ENCODE results near the gene REN.

Gene REN

DNA sequence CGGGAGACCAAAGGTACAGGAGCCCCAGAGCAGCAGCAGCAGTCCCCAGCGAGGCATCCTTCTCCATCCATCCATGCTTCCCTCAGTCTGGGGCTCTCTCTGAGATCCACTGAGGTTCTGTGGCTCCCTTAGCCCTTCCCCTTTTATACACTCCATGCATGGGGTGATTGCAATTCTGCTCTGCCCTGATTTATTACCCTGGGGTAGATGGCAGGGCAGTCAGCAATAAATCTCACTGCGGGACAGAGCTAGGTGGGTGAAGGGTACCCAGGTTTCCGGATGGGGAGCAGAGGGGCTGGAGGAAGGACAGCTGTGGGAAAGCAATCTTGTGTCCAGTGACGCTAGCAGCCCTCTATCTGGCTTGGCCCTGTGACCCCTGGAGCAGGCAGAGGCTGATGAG, at the start of gene REN:
REN (minus strand) TSS at position 119 of the 400 bp plus-strand sequence; CDS start at position 75, 44 bp downstream.
- no peak for DNase-seq

DNA sequence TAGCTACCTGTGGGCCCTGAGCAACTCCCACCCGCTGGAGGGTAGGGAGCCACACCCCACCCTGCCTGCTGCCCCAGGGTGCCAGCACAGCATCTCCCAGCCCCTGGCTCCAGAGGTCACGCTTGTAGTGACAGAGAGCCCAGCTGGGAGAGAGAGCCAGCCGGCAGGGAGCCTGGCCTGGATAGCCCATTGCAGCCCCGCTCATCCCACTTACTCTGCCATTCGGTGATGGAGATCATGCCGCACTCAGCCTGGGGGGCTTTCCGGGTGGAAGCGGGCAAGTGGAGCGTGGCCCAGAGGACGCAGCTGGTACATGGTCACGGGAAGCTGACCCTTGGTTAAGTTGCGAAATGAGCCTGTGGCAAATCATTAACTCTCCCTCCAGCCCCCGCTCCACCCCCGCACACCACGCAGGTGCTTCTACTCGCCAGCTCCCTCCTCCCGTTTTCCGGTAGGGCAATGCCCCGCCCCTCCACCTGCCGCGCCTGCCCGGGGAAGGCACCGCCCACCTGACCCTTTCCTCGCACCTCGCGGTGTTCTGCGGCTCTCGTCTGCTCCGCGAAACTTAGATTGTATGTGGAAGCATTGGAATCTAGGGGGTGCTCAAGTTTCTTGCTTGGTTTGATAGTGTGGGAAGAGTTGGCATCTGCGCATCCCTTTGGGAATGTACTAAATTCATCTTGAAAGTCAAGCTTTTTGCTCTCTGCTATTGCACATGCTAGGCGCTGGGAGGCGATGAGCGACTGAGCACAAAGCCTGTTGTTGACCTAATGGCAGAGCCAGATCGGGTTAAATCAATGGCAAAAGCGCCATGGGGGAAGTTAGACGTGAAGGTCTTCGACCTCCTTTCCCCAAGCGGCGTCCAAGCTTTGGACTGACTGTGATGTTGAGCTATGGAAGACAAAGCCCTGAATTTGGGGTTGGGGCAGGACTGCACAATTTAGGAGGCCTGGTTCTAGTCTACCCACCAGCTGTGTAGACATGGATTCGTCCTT, 47.8 kb upstream of the REN start, which contains the start of gene GOLT1A:
GOLT1A (minus strand) TSS at position 321 of the 995 bp plus-strand sequence; CDS start at position 239, 82 bp downstream.
- peak; percentile 58 for DNase-seq

DNA sequence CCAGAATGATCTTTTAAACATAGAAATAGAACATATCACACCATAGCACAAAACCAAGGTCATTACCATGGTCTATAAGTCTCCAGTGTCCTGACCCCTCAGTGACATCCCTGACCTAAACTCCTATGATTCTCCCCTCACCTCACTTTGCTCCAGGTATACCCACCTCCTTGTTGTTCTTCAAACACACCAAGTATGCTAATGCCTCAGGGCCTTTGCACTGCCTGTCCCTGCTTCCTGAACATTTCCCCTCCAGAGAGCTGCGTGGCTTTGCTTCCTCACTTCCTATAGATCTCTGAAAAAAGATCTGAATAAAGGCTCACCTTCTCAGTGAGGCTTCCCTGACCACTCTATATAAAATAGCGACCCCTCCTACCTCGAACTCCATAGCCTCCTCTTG, 46.6 kb upstream of the REN start:
- DNase-seq = no peak

DNA sequence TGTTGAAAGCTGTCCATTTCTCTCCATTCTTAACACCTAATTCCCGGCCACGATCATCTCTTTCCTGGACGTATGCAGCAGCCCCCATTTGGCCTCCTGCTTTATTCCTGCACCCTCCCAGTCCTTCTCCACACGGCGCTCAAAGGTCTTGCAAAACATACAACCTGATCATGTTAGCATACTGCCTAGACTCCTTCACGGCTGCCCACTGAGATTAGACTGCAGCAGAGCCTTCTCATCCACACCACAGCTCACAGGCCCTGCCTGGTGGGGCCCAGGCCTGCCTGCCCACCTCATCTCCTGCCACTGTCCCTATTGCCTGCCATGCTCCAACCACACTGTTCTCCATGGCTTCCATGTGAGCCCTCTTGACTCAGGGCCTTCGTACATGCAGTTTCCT, 44.9 kb upstream of the REN start:
- DNase-seq = no peak

DNA sequence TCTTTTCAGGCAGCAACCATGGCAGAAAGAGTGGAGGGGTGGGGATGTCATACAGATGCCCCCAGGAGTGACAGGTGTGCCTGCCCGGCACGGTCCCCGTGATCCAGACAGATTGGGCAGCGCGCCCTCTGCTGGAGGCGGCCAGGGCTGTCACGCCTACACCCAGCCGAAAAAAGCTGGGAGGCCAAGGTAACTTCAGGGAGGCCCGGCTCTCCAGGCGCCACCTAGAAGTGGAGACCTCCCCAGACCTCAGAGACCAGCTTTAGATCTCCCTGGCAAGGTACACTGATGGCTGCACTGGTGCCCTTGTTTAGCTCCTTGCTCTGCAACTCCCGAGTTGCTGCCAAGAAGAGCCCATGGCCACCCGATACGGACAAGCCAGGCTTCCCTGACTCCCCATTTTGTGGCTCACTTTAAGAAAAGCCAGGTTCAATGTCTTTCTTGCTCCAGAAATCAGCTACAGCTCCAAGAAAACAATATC, 41.0 kb upstream of the REN start:
- DNase-seq = peak; percentile 78

DNA sequence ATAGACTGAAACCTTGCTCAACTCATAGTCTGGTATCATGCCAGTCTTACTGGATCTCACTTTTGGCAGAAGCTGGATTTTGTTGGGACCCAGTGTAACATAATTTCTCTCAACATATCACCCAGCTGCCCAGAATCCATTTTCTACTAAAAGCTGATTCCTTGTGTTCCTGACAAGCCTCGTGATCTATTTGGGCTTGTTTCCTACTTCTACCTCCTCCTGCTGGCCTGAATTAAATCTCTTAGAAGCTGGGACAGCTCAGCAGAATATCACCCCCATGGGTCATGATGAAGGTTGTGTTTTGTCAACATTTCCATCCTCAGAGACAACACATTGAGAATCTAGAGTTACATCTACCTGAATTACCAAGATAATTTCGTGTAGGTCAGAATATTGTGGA, 40.0 kb upstream of the REN start:
- DNase-seq = no peak

DNA sequence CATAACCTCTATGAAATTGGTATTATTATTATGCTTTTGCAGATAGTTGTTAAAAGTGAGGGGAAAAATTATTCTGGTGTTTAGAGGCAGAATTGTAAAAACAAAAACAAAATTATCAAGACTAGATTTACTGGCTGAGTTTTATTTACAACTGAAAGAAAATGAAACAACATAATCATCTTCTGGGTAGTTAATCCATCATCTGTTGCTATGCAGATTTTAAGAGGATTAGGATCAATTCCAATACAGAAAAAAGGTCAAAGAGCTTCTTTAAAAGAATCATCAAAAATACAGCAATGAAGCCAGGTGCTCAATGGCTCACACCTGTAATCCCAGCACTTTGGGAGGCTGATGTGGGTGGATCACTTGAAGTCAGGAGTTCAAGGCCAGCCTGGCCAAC, 39.3 kb upstream of the REN start:
- DNase-seq = no peak

DNA sequence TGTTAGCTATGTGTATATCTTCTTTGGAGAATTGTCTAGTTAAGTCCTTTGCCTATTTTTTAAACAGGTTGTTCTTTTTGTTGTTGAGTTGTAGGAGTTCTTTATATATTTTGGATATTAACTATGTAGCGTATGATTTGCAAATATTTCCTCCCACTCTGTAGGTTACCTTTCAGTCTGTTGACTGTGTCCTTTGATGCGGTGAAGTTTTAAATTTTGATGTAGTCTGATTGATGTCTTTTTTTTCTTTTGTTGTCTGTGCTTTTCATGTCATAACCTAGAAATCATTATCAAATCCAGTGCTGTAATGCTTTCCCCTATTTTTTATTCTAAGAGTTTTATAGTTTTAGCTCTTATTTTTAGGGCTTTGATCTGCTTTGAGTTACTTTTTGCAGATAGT, 38.8 kb upstream of the REN start:
- no peak for DNase-seq

DNA sequence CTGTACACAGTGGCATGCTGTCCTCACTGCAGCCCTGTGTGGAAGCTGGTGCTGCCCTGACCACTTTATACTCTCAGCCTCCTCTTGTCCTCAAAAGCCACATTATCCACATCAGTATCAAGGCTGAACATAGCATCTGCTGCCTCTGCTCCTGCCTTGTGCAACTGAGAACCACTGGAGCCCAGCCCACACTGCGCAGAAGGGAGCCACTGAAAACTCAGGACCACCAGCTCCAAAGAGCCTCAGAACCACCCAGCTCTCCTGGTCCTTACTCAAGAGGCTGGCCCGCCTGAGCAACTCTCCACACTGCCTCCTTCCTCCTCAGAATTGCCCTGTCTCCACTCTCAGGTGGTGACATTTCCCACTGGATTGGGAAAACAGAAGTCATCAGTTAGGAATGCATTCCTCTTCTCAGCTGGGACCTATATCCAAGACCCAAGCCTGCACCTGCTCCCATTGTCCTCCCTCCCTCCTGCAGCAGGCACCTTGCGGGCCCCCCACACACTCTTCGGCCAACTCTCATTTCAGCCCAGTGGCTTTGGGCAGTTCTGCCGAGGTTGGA, 37.1 kb upstream of the REN start:
- DNase-seq = no peak

DNA sequence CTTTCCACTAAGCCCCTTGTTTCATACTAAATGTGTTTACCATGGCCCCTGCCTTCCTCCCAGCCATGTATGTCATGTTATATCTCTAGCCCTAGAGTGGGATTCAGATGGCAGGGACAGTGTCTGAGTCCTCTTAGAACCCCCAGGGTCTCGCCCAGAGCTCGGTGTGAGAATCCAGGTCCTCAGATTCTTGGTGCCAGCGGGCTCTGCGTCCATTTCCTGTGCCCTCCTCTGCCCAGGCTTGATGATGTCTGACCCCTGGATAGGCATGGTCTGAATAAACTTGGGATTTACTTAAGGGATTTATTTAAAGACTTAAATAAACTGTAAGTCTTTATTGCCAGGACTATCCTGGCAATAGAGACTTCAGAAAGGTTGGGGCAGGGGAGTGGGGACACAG, 36.3 kb upstream of the REN start:
- no peak for DNase-seq

DNA sequence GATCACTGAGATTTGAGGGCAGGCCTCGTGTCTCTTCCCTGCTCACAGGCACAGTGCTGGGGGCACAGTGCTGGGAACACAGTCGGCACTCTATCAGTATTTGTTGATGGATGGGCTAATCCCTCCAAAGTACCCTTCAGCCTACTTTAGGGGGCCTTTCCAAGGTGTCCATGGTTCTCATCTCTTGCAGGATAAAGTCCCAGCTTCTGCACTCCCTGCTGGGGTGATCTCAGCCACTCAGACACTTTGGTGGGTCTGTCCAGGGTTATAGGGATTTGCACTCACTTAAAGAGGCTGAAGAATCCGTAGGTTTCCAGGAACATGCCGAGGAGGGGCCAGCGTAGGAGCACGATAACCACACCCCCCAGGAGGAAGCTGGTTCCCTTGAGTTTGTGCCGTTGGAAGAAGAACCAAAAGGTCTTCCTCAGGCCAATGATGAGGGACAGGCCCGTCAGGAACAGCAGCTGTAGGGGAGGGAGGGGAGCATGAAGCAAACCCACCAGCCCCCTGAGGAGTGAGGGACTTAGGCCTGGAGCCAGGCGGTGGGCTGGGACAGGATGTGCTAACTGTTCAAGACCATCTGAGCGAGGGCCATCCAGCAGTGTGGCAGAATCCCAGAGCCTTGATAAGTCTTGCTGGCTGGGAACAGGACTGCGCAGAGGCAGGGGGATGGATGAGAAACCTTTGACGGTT, 35.4 kb upstream of the REN start:
- DNase-seq = no peak

DNA sequence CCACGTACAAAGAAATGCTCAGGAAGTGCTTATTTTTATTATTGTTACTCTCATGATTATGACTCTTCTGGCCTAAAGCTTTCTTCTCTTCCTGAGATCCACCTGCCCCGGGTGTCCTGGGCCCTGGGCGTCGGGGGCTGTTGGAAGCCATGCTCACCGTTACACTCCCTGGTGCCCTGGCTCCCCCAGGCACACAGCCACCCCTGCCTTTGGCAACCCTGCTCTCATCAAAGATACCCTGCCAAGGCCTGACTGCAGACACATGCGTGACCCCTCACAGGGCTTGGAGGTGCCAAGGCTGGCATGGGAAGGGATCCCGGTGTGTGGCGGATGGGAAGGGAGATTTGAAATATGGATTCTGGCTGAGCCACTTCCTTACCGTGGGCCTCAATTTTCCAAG, 33.4 kb upstream of the REN start:
- no peak for DNase-seq

DNA sequence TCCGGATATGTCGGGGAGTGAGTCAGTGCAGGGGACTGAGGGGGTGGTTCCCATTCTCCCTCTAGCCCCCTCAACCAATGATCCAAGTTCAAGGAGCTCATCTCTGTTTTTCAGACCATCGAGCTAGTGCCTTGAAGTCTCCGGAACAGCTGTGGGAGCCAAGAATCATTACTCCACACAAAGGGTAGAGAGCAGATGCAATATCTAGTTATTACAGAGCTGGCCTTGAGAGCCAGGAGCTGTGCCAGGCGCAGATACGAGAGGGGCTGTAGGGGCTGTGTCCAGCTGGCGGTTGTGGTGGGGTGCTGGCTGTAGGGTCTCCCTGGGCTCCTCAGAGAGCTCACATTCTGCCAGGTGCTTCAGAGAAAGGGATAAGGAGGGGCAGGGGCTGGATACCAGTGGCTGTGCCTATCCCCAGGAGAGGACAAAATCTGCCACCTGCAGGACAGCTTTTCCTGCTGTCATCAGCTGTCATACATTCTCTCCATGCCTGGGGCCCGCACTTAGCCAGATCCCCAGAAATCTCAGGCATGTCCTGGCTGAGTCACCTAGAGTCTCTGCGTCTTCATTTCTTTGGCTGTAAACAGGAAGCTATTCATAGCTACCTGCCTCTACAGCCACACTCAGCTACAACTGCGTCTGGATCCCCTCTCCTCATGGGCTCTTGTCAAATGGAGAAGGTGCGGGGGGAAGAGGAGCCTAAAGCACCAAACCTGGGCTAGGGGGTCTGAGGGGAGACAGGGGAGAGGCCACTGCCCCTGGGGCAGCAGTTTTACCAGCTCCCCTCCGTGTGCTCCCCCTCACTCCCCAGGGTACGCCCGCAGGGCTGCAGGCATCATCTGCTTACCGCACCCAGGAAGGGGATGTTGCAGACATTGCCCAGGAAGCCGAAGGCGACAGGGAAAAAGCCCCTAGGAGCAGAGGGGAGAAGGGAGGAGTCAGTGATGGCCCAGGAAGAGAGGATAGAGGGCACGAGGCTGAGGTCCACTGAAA, 32.5 kb upstream of the REN start:
- no peak for DNase-seq

DNA sequence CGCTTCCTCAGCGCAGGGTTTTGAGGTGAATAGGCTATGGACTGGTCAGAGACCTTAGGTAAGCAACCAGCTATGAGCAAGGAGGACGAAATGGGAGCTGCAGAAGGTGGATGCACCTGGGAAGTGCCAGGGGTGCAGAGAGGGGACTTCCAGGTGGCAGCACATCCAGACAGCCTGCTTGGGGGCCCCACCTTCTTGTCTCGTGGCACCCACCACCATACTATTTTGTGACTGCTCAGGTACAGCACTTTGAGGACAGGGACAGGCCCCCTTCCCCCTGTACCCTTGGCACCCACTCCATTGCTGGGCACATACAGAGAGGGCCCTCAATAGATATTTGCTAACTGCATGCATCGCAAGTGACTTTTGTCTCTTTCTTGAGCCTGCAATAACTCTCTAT, 30.9 kb upstream of the REN start:
- DNase-seq = no peak

DNA sequence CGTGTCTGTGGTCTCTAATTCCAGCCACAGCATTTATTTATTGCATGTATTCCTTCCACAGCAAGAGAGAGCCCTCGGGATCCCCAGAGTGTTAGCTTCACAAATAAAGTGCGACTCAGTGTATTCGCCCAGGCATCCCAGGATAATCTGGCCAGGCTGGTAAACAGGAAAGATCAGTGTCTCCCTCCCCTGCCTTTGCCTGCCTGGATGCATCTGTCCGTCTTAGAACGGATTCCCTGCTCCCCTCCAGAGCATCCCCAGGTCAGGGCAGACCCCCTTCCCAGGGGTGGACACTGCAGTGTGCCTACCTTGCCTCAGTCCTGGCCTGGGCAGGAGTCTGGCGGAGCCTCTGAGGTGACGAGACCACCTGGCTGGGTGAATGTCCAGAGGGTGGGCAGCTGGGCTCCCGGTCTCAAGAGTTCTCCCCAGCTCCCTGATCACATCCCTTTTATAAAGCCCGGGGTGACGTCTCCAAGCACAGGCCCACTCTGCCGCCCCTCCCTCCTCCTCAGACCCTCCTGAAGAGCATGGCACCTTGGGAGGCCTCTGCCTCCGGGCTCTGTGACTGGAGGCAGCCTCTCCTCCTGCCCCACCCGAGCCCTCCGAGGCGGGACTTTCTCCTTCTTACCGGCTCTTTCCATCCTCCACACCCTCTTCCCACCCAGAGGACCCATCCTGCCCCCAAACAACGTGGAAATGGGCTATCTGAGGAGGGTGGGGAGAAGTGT, 30.1 kb upstream of the REN start, which contains the start of gene KISS1:
KISS1 (minus strand) TSS at position 424 of the 728 bp plus-strand sequence. CDS start 3,615 bp downstream, outside the sequence.
- no peak for DNase-seq

DNA sequence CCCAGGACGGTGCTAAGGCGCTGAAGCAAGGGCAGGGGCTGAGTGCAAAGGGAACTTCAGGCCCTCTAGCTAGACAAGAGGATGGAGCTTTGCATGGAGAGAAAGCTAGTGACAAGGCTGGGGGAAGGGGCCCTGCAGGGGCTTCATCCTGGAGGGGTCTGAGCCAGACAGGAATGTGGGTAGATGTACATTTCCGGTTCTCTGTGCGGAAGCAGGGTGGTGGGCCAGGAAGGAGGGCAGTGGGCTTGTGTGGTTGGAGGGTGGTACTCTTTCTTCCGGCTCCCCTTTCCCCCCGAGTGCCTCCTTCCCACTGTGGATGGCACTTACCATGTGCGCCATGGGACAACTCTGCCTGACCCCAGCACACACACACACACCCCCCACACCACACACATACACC, 28.6 kb upstream of the REN start:
- no peak for DNase-seq

DNA sequence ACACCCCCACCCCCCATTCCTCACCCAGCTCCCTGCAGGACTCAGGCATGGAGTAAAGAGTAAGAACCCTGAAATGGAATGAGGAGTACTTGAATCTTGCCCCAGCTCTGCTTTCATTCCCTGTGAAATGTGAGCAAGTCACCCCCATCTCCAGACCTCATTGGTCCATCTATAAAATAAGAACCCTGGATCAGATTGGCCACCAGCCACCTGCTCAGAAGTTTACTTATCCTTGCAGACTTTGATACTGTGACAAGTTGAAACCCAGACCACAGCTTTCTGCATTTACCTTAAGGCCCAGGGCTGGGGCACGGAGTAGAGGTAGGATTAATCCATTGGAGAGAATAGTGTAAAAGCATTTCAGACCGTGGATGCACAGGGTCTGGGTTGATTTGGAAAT, 27.9 kb upstream of the REN start:
- no peak for DNase-seq

DNA sequence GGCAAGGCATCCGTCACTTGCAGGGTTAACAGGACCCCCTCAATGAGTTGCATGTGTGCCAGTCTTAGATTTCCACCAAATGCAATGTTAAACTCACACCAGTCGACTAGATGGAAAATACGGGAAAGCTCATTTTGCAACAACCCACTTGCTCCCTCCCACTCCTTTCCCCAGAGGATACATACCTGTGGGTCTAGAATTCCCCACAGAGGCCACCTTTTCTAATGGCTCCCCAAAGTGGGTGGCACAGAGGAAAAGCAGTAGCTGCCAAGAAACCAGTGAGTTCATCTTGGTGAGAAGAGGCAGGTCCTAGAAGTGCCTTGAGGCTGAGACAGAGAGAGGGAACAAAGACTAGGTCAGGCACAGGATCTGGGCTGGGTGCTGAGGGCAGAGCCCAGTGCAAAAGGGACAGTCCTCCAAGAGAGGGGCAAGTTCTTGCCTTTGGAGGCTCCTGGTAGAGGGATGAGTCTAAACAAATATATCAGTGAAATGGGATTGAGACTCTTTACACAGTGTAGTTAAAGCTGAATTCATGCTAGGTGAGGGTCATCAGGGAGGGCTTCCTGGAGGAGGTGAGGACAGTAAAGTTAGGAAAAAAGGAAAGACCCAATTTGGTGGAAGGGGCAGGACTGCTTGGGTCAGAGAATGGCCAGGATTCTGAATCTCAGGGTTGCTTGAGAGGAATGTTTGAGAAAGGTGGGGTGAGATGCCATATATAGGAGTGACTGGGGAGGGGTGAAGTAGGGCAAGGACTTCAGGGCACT, 26.6 kb upstream of the REN start:
- DNase-seq = no peak

DNA sequence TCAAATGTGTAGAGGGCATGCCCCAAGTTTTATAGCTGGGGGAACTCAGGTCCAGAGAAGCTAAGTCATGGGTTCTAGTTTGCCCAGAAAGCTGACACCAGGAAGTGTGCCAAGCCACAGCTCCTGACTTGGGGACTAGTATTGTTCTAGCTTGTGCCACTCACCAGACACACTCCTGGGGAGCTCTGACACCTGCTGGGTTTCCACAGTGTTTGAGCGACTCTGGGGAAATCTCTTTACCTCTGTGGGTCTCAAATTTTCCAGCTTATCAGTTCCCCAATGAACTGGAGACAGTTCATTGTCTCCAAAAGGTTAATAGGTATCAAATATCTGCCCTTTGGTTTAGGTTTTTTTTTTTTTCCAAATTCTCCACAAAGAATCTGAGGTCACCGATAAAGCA, 25.9 kb upstream of the REN start:
- DNase-seq = no peak

DNA sequence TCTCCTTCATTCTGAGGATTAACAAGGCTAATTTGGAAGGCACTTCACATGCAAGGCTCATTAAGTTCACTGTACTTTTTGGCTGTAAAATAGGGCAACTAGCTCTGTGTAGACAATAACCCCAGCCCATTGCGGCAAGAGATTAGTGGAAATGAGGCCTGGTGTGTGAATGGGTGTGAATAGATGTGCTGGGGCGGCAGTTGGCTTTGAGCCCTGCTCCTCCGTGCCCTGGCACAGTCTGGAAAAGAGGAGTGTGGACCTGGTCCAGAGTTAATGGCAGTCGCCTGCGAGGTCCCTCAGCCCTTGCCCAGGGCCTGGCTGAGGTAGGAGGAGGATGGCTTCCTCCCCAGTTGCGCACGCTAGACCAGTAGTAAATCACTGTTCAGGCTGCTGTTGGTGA, 25.3 kb upstream of the REN start:
- no peak for DNase-seq
